Chondrocyte (in vitro differentiated cells): Measurements from ENCODE around the gene TDP1. TPM values are rescaled to one million over a fixed set of nuclear protein-coding genes. Genes with fewer than 3 reads are reported as not detected.

ENCODE experiments used
- DNase-seq: peaks from one replicate; pipeline ENCODE4 v3.0.0; 2021; ENCODE audit warnings: mixed read lengths, low spot score
- H3K27ac Mint-ChIP-seq: one replicate; pipeline ENCODE4 v1.8.0; 2021; ENCODE audit warnings: mild to moderate bottlenecking, moderate library complexity, mixed read lengths; ENCODE audit not compliant: unreplicated experiment
- H3K27me3 Mint-ChIP-seq: 2 replicates; pipeline ENCODE4 v1.8.0; 2021; ENCODE audit warnings: low read depth, mixed read lengths
- H3K36me3 Mint-ChIP-seq: 2 replicates; pipeline ENCODE4 v1.8.0; 2021; ENCODE audit warnings: low read depth, mixed read lengths
- H3K4me1 Mint-ChIP-seq: 2 replicates; pipeline ENCODE4 v1.8.0; 2021; ENCODE audit warnings: low read depth, mild to moderate bottlenecking, mixed read lengths
- H3K4me3 Mint-ChIP-seq: one replicate; pipeline ENCODE4 v1.8.0; 2021; ENCODE audit warnings: mild to moderate bottlenecking, moderate library complexity, mixed read lengths; ENCODE audit not compliant: unreplicated experiment
- H3K9me3 Mint-ChIP-seq: 2 replicates; pipeline ENCODE4 v1.8.0; 2021; ENCODE audit warnings: low read depth, mixed read lengths
- total RNA-seq: library from RNA; stranded (reverse); gene quantifications from 3 replicates; pipeline ENCODE4 v1.2.1, GENCODE V29; 2021
- TF ChIP-seq, protein P1 (sequence below): fragments of 200-600 bp; sonication (generic); IDR thresholded peaks from 2 replicates; pipeline ENCODE4 v1.5.0; 2021; ENCODE audit warnings: antibody characterized with exemption, mild to moderate bottlenecking, moderate library complexity

The TDP1 gene
- total RNA-seq, 1 donor from 2014 or later: 15.0 TPM

DNA sequence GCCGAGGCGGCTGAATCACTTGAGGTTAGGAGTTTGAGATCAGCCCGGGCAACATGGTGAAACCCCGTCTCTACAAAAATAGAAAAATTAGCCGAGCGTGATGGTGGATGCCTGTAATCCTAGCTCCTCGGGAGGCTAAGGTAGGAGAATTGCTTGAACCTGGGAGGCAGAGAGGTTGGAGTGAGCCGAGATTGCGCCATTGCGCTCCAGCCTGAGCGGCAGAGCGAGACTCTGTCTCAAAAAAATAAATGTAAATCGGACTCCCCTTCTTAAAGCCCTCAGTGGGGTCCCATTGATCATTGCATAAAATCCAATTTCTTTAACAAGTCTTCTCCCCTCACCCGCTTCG lies 908 bp downstream of the TDP1 start:
- TF ChIP-seq, protein P1, sequence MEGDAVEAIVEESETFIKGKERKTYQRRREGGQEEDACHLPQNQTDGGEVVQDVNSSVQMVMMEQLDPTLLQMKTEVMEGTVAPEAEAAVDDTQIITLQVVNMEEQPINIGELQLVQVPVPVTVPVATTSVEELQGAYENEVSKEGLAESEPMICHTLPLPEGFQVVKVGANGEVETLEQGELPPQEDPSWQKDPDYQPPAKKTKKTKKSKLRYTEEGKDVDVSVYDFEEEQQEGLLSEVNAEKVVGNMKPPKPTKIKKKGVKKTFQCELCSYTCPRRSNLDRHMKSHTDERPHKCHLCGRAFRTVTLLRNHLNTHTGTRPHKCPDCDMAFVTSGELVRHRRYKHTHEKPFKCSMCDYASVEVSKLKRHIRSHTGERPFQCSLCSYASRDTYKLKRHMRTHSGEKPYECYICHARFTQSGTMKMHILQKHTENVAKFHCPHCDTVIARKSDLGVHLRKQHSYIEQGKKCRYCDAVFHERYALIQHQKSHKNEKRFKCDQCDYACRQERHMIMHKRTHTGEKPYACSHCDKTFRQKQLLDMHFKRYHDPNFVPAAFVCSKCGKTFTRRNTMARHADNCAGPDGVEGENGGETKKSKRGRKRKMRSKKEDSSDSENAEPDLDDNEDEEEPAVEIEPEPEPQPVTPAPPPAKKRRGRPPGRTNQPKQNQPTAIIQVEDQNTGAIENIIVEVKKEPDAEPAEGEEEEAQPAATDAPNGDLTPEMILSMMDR: no peak
- H3K4me1 Mint-ChIP-seq: peaks cover 30% of the 10 kb centered on the region
- no peak for DNase-seq
- no peaks in the 10 kb centered on the region for H3K36me3 Mint-ChIP-seq
- no peaks in the 10 kb centered on the region for H3K27me3 Mint-ChIP-seq
- H3K9me3 Mint-ChIP-seq: no peaks in the 10 kb centered on the region
- H3K27ac Mint-ChIP-seq: peak overlapping the region; percentile 98
- H3K4me3 Mint-ChIP-seq: peak overlapping the region; percentile 99

DNA sequence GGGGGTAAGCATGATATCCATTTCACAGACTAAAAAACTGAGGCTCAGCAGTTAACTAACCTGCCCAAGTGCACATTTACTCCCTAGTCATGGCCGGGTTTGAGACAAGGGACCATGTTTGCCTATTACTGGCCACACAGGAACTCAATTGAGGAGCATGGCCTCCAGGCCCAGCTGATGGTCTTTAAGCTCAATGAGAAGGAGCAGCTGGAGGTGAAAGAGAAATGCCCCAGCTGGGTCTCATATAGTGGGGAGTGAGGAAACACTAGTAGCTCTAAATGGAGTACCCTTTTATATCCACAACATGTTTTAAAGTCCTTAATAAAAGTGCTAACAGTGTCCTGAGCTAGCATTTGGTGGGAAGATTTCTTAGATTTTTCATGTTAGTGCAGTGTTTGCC lies 1.6 kb downstream of the TDP1 start:
- H3K4me1 Mint-ChIP-seq: peaks cover 30% of the 10 kb centered on the region

GRCh38 chr14:89957791-89958190 lies 2.1 kb downstream of the TDP1 start:
- peaks cover 30% of the 10 kb centered on the region for H3K4me1 Mint-ChIP-seq
- TF ChIP-seq, protein P1: no peak
- H3K27ac Mint-ChIP-seq: no peak overlapping the region
- H3K36me3 Mint-ChIP-seq: peaks cover 2% of the 10 kb centered on the region
- no peak for DNase-seq
- no peaks in the 10 kb centered on the region for H3K9me3 Mint-ChIP-seq
- no peak overlapping the region for H3K4me3 Mint-ChIP-seq
- no peaks in the 10 kb centered on the region for H3K27me3 Mint-ChIP-seq

More for the DNA sequence above, 1.6 kb downstream of the TDP1 start:
- DNase-seq: no peak
- no peaks in the 10 kb centered on the region for H3K36me3 Mint-ChIP-seq
- no peak overlapping the region for H3K27ac Mint-ChIP-seq
- no peaks in the 10 kb centered on the region for H3K9me3 Mint-ChIP-seq
- H3K4me3 Mint-ChIP-seq: peak overlapping the region; percentile 99
- no peaks in the 10 kb centered on the region for H3K27me3 Mint-ChIP-seq
- TF ChIP-seq, protein P1: no peak

DNA sequence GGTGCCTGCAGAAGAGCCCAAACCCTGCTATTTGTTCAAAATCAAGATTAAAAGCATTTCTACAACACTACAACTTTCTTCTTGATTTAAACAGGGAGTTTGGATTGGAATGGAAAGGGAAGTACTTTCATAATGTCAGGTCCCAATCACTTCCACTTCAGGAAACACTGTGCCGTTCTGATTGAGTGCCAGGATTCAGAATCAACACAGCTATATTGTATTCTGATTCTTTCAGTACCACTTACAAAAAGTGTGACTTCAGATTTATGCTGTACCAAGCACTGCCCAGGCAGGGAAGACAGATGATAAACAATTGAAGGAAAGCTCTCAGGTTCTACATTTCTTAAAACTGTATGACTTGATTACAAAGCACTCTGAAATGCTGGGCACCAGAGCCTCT lies 3.2 kb downstream of the TDP1 start:
- H3K9me3 Mint-ChIP-seq: no peaks in the 10 kb centered on the region
- no peak overlapping the region for H3K4me3 Mint-ChIP-seq
- TF ChIP-seq, protein P1: no peak
- DNase-seq: no peak
- no peaks in the 10 kb centered on the region for H3K27me3 Mint-ChIP-seq
- H3K27ac Mint-ChIP-seq: no peak overlapping the region
- H3K36me3 Mint-ChIP-seq: peaks cover 5% of the 10 kb centered on the region
- H3K4me1 Mint-ChIP-seq: peaks cover 24% of the 10 kb centered on the region

DNA sequence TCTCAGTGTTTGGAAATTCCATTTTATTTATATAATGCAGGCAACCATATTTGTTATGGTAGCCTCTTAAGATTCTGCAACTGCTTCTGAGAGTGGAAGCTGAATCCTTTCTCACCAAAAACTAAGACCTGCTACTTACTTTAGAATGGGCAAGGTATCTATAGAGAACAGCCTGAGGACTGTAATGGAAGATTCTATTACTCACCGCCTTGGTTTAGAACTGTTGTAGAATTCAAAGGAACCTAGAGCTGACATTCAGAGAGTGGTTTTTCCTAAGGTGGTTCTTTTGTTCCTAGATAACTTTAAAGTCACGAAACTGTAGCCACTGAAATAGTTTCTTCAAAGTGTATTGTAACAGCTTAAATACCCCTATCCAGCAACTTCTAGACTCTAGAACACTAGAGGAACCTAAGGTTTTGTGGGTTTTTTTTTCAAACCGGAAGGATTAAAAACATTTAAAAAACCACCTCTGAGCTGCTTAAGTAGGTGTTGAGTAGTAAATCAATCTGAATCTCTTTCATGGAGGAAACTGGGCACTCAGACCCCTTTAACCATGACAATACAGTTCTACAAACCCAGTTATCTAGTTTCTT lies 4.2 kb downstream of the TDP1 start:
- Mint-ChIP-seq H3K36me3 (peaks cover 9% of the 10 kb centered on the region), H3K4me1 (peaks cover 19% of the 10 kb centered on the region), H3K9me3 (no peaks in the 10 kb centered on the region), H3K4me3 (no peak overlapping the region), H3K27ac (no peak overlapping the region), H3K27me3 (no peaks in the 10 kb centered on the region)
- TF ChIP-seq, protein P1: no peak
- no peak for DNase-seq
